CD4-positive, alpha-beta T cell treated with Interleukin-10 for 1 hour (primary cell): ENCODE results near the gene CAMP.

Source experiments
- DNase-seq: peaks from one replicate; pipeline ENCODE4 v3.0.0-alpha.2; 2020

The CAMP gene

DNA sequence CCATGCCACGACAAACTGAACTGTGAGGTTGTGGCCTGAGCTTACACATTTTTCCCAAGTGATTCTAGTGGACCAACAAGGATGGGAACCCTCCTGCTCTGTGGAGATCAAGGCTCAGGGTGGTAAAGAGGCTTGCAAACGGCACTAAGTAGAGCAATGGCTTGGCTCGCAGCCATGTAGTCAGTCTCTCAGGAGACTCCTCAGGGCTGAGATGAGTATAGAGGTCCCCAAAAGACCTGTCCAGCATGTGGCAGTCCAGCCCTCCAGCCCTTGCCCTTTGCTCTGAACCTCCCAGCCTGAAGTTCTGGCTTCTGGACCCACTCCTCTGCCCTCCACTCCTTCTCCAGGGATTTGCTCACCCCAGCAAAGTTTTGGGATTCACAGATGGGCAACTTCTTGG is 8.3 kb upstream of the CAMP start:
- no peak for DNase-seq

- DNase-seq = no peak
Measured at GRCh38 chr3:48215466-48215865, 7.8 kb upstream of the CAMP start.

GRCh38 chr3:48215876-48216275 is 7.4 kb upstream of the CAMP start:
- no peak for DNase-seq

- no peak for DNase-seq
Measured at GRCh38 chr3:48217449-48217848, 5.8 kb upstream of the CAMP start.

DNA sequence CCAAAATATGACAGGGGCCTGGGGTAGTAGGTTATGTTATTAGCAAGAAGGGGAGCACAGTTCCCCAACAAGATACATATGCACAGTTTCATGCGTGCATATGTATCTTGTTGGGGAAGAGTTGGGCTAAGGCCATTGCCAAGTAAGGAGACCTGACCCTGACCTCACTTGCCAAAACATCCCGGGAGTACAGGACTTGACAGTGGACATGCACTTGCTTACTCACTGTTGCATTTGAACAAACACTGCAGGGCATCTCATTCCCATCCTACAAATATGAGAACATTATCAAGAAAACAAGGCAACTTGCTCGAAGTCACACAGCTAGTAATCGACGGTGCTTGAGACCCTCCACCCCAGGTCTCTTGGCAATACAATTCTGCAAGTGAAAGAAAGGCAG is 4.8 kb upstream of the CAMP start:
- no peak for DNase-seq

GRCh38 chr3:48219543-48219942 is 3.8 kb upstream of the CAMP start:
- DNase-seq = no peak

- no peak for DNase-seq
Measured at GRCh38 chr3:48220746-48221145, 2.5 kb upstream of the CAMP start.

- DNase-seq = no peak
Measured at GRCh38 chr3:48225587-48225986, 2.3 kb downstream of the CAMP start.

DNA sequence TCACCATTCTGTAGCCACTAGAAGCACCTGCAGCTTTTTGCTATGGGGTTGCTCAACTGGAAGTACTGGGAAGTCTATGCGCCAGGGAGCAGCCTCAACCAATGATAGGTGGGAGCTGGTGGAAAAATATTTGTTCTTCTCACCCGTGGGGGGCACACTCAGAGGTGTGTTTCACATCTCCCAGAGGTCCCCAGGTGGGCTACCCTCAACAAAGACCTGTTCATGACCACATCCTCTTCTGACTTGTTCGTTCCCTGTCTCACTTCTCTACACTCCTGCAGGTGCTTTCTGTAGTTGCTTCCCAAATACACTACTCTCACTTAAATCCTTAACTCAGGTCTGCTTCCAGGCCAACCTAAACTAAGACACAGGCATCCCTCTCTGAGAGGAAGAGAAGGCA is 3.6 kb downstream of the CAMP start:
- no peak for DNase-seq

GRCh38 chr3:48232232-48232631 is 8.9 kb downstream of the CAMP start:
- no peak for DNase-seq

GRCh38 chr3:48232734-48233133 is 9.4 kb downstream of the CAMP start:
- DNase-seq = peak; percentile 61

GRCh38 chr3:48233542-48233941 is 10.2 kb downstream of the CAMP start:
- no peak for DNase-seq

DNA sequence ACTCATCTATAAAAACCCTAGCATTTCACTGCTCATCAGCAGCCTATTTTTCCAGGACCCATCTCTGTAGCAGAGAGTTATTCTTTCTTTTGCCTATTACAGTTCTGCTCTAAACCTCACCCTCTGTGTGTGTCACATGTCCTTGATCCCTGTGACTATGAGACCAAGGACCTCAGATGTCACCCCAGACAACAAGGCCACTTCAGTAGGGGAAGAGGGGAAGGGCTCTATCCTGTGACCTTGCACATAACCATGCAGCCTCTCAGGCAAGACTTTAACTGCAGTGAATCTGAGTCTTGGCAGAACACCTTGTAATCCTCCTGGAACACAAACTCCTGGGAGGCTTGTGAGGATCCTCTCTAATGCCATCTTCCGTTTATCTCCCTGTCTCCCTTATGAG is 13.2 kb downstream of the CAMP start:
- no peak for DNase-seq

- DNase-seq = no peak
Measured at GRCh38 chr3:48238531-48239085, 15.3 kb downstream of the CAMP start.

GRCh38 chr3:48240000-48240963 is 17.0 kb downstream of the CAMP start:
- DNase-seq = no peak

- peak; percentile 19 for DNase-seq
Measured at GRCh38 chr3:48241796-48242455, 18.6 kb downstream of the CAMP start.

GRCh38 chr3:48243886-48244285 is 20.6 kb downstream of the CAMP start:
- DNase-seq = no peak

DNA sequence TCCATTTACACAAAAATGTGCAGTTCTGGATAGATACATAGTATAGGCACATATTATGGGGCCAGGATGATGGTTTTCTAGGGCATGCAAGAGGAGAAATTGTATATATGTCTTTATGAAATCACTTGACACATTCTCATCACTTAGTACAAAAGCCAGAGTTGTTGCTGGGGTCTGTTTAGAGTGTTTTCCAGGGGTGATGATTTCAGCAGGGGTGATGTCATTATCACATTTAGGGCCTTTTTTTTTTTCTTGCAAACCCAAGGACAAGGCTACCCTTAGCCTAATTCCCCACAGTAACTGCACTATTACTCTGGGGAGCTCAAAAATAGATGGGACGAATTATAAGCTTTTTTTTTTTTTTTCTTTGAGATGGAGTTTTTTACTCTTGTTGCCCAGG is 21.2 kb downstream of the CAMP start:
- no peak for DNase-seq

- DNase-seq = no peak
Measured at GRCh38 chr3:48245136-48245535, 21.8 kb downstream of the CAMP start.

GRCh38 chr3:48247401-48247811 is 24.1 kb downstream of the CAMP start:
- no peak for DNase-seq

DNA sequence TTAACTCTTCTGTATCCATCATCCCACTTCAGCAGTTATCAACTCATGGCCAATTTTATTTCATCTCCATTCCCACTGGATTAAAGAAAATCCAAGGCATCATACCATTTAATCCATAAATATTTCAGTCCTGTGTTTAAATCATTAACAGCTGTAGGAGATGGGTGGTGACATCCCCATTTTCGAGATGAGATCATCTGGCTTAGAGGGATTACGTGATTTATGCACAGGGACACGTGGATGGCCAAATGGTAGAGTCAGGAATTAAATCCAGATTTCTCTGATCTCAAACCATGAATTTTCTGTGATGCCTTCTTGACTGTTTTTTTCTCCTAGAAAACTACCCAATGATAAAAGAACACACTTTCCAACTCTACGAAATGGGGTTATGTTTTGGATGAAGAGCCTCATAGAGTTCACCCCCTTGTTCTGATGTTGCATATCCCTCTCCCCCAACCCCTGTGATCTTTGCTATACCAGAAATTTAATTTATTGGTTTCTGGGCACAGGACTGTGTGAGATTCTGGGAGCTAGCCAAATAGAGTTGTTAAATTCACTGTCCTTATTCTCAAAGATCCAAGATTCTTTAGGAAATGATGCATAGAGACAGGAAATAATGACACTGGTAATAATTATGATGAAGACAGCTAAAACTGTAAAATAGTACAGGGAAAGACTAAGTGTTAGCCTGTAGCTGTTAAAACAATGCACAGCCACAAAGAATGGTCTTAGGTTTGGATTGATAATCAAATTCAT is 25.0 kb downstream of the CAMP start:
- DNase-seq = no peak

DNA sequence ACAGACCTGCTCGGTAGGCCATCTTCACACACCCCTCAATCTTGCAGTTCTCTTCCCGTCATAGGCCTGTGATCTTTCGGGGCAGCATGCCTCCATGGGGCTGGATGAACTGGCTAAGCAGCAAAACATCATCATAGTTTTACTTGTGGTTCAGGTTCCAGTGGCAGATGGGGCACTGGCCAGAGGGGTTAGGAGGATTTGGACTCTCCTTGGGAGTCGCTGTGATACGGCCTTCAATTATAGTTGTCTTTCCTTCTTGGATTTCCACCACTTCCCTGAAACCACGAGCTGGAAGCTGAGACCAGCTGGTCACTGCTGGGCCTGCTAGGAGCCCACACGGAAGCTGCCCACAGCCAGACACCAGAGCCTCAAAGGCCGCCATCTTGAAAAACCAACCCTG is 33.3 kb downstream of the CAMP start:
- no peak for DNase-seq

GRCh38 chr3:48258530-48258929 is 35.2 kb downstream of the CAMP start:
- no peak for DNase-seq
